Activated CD4-positive, alpha-beta T cell treated with anti-CD3 and anti-CD28 coated beads for 1 hour (primary cell): Measurements from ENCODE around the gene CITED4.

Experiments used
- DNase-seq: peaks from one replicate; pipeline ENCODE4 v3.0.0-alpha.2; 2020

CITED4 gene

DNA sequence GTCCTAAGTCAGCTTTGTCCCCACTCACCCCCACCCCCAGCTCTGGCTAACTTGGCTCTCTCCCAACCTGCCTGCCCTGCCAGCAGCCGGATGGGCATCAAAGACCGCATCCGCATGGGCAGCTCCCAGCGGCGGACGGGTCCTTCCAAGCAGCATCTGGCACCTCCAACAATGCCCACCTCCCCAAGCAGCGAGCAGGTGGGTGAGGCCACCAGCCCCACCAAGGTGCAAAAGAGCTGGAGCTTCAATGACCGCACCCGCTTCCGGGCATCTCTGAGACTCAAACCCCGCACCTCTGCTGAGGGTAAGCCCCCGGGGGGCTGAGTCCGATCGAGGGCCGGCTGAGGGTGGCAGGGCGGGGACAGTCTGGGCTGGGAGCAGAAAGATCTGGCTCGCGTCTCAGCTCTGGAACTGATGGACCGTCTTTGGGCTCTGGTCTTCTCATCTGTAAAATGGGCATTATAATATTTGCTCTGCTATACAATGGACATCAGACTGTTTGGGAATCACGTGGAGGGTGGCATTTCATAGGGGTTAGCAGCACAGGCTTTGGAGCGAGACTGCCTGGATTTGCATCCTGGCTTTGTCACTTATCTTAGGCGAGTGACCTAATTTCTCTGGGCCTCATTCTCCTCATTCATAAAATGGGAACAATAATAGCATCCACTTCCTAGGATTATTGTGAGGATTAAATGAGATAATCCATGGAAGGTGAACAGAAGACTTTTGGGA lies 31.0 kb downstream of the CITED4 start:
- DNase-seq, result no peak

DNA sequence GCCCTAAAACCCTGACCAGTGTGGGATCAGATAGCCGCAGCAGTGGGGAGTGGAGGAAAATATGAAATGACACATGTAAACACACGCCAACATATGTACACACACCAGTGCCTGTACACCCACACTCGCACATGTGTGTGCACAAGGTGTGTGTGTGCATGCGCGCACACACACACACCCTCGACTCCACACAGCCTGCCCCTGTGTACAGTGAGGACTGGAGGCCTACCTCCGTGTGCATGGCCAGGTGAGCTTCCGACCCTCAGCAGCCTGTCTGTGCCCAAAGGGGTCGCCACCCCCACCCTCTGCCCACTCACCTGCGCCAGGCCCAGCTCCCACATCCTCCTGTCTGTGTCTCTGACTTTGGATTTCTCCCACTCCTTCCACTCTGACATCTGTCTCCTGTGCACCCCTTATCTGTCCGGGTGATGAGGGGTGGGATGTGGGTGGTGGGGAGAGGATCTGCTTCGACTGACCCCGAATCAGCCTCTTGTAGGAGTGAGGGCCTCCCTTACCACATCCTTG lies 31.7 kb downstream of the CITED4 start:
- no peak for DNase-seq

DNA sequence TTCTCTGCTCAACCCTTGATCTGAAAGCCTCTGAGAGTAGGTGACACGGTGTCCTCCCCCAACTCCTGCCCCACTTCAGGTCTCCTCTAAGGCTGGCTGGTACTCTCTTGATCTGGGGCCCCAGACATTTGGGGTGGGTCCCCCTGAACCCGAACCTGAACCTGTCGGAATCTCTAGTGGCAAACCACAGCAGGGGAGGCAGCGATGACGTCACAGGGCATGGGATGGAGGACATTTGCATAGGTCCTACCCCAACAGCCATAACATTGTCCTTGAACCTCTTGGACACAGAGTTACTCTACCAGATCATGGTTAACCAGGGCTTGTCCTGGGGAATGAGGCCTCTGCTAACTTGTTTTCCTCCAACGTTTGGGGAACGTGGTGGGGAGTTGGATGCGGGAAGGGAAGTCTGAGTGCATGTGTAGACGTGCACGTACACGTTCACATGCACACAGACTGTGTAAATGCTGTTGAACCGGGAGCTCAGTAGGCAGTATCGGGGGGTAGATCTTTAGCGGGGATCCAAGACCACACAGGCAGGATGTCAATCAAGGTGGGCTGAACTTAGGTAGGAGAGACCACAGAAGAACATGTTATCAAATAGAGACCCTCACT lies 32.4 kb downstream of the CITED4 start:
- no peak for DNase-seq

DNA sequence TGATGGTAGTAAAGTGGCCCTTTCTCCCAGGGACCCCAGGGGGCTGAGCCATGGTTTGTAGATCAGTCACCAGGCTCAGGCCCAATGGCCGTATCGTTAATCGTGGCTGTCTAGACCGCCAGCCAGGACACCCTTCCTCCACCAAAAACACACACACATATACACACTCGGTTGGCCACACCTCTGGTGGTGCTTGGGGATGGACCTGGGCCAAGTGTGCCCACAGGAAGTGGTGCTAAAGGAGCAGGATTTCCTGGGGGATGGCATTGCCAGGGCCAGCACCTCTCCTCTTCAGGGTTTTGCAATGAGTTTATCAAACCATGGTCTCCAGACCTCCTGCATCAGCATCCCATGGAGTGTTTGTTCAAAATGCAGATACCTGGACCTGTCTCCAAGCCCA lies 36.2 kb downstream of the CITED4 start:
- DNase-seq, result no peak

DNA sequence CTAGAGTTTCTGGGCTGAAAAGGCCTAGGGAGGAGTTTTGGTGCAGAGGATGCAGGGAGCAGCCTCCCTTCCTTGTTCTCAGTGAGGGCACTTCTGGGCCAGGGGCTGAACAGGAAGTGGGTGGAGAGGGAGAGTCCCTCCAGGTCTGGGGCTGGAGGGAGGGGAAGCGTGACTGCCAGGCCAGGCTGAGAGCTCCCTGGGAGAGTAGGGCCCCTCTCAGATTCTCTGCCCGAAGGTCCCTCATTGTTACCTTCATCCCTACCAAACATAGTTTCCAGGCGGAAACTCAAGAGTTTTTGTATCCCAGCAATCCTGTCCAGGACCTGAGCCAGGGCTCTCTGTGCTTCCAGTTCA lies 36.8 kb downstream of the CITED4 start:
- no peak for DNase-seq

DNA sequence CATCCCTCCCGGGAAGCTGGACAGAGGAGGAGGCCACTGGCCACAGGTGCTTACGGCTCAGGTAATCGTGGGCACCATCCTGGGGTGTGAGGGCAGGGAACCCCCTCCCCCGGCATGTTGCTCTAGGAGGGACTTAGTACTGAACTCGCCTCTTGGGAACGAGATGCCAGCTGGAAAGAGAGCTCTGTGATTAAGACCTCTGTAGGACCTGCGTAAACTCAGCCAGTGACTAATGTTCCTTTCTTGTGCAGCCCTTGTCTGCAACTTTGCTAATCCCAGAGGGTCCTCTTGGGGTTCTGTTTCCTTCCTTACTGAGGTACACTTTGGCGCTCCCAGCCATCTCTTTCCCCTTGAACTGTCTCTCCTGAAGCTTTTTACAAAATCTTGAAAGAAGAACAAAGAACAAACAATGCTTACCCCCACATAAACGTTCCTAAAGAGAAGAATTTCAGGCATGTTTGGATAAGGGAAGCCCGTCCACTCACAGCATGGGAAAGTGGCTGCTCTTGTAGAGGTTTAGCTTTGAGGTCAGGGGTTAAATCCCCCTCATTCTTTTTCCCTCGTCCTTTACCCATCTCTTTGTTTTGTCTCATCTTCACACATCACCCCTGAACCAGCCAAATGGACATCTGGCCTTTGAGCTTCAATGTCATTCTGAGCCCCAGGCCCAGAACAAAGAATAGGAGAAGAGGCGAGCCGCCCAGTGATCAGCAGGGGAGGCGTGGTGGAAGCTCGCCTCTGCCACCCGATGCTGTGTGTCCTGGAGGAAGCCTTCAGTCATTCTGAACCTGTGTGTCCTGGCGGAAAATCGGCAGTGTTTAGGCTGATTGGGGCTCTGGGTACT lies 37.4 kb downstream of the CITED4 start:
- no peak for DNase-seq

DNA sequence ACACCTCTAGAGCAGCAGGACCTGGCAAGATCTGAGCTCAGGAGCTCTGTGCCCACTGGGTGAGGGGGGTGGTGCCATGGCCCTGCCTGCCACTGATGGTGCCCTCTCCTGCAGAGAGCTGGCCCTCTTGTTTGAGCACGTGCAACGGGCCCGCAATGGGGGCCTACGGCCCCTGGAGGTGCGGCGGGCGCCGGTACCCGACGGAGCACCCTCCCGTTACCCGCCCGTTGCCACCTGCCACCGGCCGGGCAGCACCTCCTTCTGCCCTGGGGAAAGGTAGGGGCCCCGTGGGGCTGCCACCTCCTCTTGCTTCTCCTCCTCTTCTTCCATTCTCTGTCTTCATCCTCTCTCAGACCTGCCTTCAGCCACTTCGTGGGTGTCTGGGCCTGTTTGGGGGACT lies 38.2 kb downstream of the CITED4 start:
- DNase-seq, result no peak

DNA sequence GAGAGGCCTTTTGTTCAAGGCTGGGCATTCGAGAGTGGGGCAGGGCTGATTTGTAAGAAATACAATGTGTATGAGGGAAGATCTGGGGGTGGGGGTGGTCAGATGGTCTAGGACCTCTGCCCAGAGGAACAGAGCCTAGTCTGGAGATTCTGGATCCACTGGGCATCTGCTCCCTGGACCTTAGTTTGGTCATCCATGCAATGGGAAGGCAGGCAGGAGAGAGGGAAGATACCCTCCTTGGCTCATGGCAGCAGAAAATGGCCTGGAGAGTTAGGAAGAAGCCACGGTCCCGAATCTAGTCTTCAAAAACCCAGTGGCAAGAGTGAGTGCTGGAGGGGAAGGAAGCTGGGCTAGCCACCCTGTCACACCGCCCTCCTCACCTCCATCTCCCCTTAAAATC lies 38.8 kb downstream of the CITED4 start:
- no peak for DNase-seq

DNA sequence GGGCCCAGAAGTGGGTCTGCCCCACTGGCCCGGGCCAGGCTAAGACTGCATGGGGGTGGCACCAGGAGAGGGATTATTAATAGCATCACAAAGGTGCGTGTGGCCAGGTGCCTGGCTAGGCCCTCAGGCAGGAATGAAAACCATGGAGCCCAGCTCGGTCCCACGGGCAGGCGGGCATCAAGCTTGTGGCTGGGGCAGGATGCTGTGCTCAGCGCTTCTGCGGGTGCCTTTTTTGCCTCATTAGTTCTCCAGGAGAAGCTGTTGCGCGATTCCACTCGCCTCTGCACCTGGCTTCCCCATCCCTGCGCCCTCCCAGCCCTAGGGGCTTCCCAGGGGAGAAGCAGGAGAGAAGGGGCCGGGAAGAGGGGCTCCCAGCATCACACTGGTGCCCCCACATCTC lies 39.3 kb downstream of the CITED4 start:
- no peak for DNase-seq

DNA sequence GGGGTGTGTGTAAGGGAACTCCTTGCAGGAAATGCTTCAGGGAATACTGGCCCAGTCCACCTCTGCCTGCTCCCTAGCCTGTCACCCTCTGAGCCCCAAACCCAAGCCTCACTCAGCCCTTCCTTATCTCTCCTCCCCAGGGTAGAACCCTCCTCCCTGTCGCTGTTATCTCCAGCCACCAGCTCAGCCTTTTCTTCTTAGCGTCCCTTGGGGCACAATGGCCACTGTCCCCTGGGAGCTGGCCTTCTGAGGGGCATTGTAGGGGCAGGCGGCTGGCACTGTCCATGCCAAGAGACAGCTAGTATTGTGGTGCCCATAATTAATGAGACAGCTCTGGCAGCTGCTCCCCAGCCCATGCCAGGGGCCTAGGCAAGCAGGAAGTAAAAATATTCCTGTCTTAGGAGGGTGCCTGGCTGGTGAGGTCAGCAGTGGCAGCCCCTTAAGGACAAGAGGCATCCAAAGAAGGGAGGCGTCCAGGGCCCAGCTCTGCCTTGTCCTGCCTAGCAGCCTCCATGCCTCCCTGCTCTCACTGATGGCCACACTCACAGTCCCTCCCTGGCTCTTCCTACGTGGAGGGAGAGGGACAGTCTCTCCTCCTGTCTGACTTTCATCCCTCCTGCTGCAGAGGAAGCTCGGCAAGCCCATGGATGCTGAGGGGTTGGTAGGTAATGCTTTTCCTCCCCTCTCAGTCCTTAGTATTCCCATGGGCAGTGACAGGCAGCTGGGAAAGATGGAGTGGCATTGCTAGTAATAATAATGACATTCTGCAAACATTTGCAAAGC lies 41.1 kb downstream of the CITED4 start:
- no peak for DNase-seq

DNA sequence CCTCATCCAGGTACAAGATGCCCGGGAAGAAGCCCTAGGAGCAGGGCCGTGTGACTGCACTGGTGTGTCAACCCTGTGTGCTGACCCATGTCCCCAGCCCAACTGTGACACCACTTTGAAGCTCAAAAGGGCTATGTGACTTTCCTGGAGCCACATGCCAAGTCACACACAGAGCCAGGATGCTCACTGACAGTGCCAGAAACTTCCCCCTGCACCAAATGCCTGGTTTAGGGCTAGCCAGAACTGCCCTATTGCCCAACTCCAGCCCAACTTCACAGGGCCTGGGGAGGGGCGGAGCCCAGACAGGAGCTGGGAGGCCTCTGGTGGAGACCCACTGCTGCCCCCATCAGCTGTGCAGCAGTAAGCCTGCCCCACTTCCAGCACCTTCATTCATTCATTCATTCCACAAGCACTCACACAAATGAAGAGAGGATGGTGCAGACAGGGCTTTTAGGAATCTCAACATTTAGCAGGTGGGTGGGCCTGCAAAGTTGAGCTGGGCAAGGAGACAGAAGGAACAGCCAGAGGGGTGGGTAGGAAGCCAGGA lies 41.8 kb downstream of the CITED4 start:
- no peak for DNase-seq

DNA sequence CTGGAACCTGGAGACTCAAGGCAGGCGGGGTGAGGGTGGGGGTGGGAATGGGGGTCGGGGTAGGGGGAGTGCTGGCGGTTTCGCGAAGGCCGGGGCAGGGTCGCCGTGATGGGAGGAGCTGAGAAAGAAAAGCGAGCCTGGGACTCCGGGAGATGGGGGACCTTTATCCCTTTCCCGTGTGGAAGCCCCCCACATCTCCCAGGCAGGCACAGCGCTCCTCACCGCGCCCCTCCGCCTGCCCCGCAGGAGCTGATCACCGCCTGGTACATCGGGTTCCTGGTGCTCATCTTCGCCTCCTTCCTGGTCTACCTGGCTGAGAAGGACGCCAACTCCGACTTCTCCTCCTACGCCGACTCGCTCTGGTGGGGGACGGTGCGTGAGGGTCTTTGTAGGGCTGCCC lies 43.1 kb downstream of the CITED4 start:
- no peak for DNase-seq

DNA sequence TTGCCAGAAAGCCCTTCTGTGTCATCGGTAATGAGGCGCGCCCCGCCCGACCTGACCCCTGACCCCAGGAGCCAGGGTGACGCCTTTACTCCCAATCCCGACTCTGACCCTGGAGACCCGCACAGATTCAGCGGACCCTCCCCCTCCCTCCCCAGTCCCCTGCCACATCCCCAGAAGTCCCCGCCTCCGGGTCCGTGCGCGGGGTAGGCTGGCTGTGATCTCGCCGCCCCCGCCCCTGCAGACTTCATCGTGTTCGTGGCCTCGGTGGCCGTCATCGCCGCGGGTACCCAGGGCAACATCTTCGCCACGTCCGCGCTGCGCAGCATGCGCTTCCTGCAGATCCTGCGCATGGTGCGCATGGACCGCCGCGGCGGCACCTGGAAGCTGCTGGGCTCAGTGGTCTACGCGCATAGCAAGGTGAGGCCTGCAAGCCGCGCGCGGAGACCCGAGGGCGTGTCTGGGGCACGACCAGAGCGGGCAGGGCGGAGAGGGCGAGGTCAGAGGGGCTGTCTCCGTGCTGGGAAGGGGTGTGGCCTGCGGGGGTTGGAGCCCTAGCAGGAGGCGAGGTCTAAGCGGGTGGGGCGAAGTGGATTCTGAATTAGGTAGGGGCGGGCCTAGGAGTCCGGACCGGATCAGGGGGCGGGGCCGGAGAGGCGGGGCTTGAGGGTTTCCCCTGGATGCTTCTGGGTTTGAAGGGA lies 43.8 kb downstream of the CITED4 start:
- peak; percentile 77 for DNase-seq

DNA sequence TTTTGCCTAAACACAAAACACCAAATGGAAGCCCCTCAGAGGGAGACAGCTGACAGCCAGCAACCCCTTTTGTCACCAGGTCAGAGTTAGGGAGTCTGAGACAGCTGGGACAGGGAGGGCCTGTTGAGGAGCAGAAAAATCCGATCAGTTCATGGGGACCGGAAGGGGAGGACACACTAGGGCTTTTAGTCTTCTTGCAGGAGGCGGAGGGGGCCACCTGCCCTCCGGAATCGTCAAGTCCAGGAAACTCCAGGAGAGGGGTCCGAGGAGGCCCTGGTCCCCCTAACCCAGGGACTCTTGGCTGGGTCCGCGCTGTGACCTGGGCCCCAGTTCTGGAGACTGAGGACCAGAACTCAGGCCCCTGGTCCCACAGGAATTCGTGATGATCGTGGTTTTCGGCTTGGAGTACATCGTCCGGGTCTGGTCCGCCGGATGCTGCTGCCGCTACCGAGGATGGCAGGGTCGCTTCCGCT lies 44.3 kb downstream of the CITED4 start:
- DNase-seq, result no peak

DNA sequence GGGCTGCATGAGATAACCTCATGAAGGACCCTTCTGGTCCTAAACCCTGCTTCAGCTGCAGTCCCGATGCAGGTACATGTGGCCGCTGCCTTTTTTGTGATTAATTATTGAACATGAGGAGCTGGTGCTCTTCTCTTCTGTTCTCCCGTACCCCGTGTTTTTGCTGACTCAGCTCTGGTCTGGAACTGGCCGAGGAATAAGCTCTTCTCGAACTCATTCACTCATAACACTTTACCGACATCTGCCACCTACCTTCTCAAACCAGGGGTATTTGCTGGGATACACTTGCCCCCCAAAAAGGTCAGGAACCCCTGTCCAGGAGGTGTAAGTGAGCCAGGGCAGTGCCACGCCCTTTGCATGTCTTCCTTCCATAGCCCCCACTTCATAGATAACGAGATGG lies 46.7 kb downstream of the CITED4 start:
- DNase-seq, result no peak
